ENCODE results near the gene NCOA4. TPM values are rescaled to one million over a fixed set of nuclear protein-coding genes. Genes with fewer than 3 reads are reported as not detected.

NCOA4 gene
- total RNA-seq, 1 experiment from 2014 or later, result 68.0 TPM

- TF ChIP-seq RAD21 (IDR thresholded peaks at IDR 0.05; ENCODE audit: low read depth) (peak; percentile 83), EGR1 (IDR thresholded peaks at IDR 0.05; ENCODE audit: low read depth) (no peak), ZFX (IDR thresholded peaks at IDR 0.05) (no peak), EZH2 (IDR thresholded peaks at IDR 0.05) (no peak), JUND (IDR thresholded peaks at IDR 0.05) (no peak), CTCF (IDR thresholded peaks at IDR 0.05 in 2 of 3, conservative IDR thresholded peaks at IDR 0.05 in 1 of 3; ENCODE audit: borderline replicate concordance in 1 of 3, insufficient read depth in 1 of 3, low read depth in 2 of 3, low read length in 2 of 3) (peak; percentile 61 to 79 (median 65)), SP1 (IDR thresholded peaks at IDR 0.05; ENCODE audit: low read depth) (no peak), YY1 (IDR thresholded peaks at IDR 0.05; ENCODE audit: extremely low read depth, insufficient replicate concordance, low read depth, low read length) (peak; percentile 14), TCF7L2 (IDR thresholded peaks at IDR 0.05; ENCODE audit: borderline replicate concordance, extremely low read depth, insufficient read depth, insufficient read length) (peak; percentile 61), CEBPB (IDR thresholded peaks at IDR 0.05; ENCODE audit: low read depth) (no peak), ZBTB33 (IDR thresholded peaks at IDR 0.05; ENCODE audit: extremely low read depth, insufficient replicate concordance, low read length) (no peak), FOSL1 (IDR thresholded peaks at IDR 0.05; ENCODE audit: low read depth) (no peak), SIN3A (IDR thresholded peaks at IDR 0.05; ENCODE audit: low read depth) (no peak), POLR2AphosphoS5 (IDR thresholded peaks at IDR 0.05; ENCODE audit: low read depth, low read length) (no peak), REST (IDR thresholded peaks at IDR 0.05; ENCODE audit: low read depth) (no peak), ATF3 (IDR thresholded peaks at IDR 0.05) (no peak), ZNF274 (IDR thresholded peaks at IDR 0.05; ENCODE audit: low read depth, low read length) (no peak)
- TF ChIP-seq, protein P1, sequence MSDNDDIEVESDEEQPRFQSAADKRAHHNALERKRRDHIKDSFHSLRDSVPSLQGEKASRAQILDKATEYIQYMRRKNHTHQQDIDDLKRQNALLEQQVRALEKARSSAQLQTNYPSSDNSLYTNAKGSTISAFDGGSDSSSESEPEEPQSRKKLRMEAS (IDR thresholded peaks at IDR 0.05), result no peak
- no peaks in the 10 kb centered on the region for H3K9me2 ChIP-seq (ENCODE audit: insufficient read depth)
- intact Hi-C loops (cut with micrococcal nuclease), result loop anchor here (1.0 to 5.0 kb wide), 4 partner anchors 46 to 1020 kb away; no protein-coding TSS in a partner anchor
- peaks cover 9 to 33% of the 10 kb centered on the region in 2 experiments; a peak in 3 of 4 replicates for H3K4me1 ChIP-seq (ENCODE audit: control insufficient read depth in 1 of 2, insufficient read depth in 2 of 2, low read length in 2 of 2)
- H4K20me1 ChIP-seq (ENCODE audit: insufficient read depth), result no peaks in the 10 kb centered on the region; the same call in 1 of the 2 replicates
- peaks cover 64% of the 10 kb centered on the region for H3K79me2 ChIP-seq (ENCODE audit: insufficient read depth, low read length)
- H3K27ac ChIP-seq (ENCODE audit: low read depth, low read length), result peak overlapping the region; percentile 11; the same call in 1 of the 2 replicates
- peak overlapping the region; percentile 84 for H3K9ac ChIP-seq (ENCODE audit: low read length)
- no peaks in the 10 kb centered on the region for H3K9me3 ChIP-seq (ENCODE audit: control insufficient read depth in 1 of 2, insufficient read depth in 1 of 2, low read depth in 1 of 2, low read length in 2 of 2)
- peak overlapping the region; percentile 78 for H3K4me2 ChIP-seq (ENCODE audit: low read length)
- no peaks in the 10 kb centered on the region for H3K27me3 ChIP-seq (ENCODE audit: insufficient read depth, low read length)
- POLR2A ChIA-PET, result no interaction called here
- BruUV-seq (replicated peaks), result no TSS peak
- H3K36me3 ChIP-seq (ENCODE audit: control insufficient read depth in 1 of 2, insufficient read depth in 2 of 2, low read length in 2 of 2), result no peaks in the 10 kb centered on the region
- ATAC-seq, result peak; percentile 49
- DNase-seq (ENCODE audit: low read depth, low spot score), result peak; percentile 71
- CTCF ChIA-PET, result interaction anchor here (1.0 to 2.3 kb wide), 5 partner anchors 9 to 779 kb away, joined by 3 to 7 read pairs (median 4); no protein-coding TSS in a partner anchor
- RAD21 ChIA-PET (ENCODE audit: low non-redundant PET in 1 of 2, low total read pairs in 2 of 2, uncharacterized antibody in 2 of 2, unreplicated experiment in 2 of 2), result no interaction called here
- no peak overlapping the region for H2AFZ ChIP-seq (ENCODE audit: low read depth, low read length, poor library complexity, severe bottlenecking)
- peak overlapping the region; percentile 86 for H3K4me3 ChIP-seq (replicated peaks in 1 of 2; ENCODE audit: low read depth in 1 of 2, low read length in 2 of 2)
Measured at GRCh38 chr10:46028584-46029460, 1.6 kb downstream of the NCOA4 start.

Measured in HCT116 (cell line).